Neural cell (in vitro differentiated cells): Measurements from ENCODE around the gene CAPN9. TPM values are rescaled to one million over a fixed set of nuclear protein-coding genes. Genes with fewer than 3 reads are reported as not detected.

ENCODE experiments used
- polyA plus RNA-seq: library from polyadenylated mRNA; depleted of rRNA; stranded (reverse); fragments of >200 nt; gene quantifications from 2 replicates; pipeline ENCODE4 v1.2.3, GENCODE V29; 2014
- small RNA-seq, 3 experiments: library from RNA; depleted of rRNA; stranded (forward); fragments of <200 nt; gene quantifications; one replicate each; pipeline ENCODE3, GENCODE V24; 2012

Gene CAPN9
- polyA plus RNA-seq, 1 donor from 2014 or later, result 0.14 TPM

Small RNA genes lying within 50 kb of the gene (small RNA-seq; reads per million reads assigned to genes)
- 0 to 0.08 (median 0) reads per million in 3 experiments for gene RNA5SP79

Other genes with a start within 250 kb of the CAPN9 start
- gene COG2, start 104.9 kb upstream of the CAPN9 start, polyA plus RNA-seq, result 14.5 and 14.7 TPM in 2 replicates
- not detected in 2 replicates for gene AGT, start 33.3 kb upstream of the CAPN9 start, polyA plus RNA-seq
- gene C1orf198, start 121.1 kb downstream of the CAPN9 start, polyA plus RNA-seq, result 16.7 and 18.9 TPM in 2 replicates
- 33.8 and 36.7 TPM in 2 replicates for gene TTC13, start 231.5 kb downstream of the CAPN9 start, polyA plus RNA-seq
- gene ARV1, start 231.7 kb downstream of the CAPN9 start, polyA plus RNA-seq, result 44.7 and 63.4 TPM in 2 replicates